ENCODE data around the gene TIMM21. TPM values are rescaled to one million over a fixed set of nuclear protein-coding genes. Genes with fewer than 3 reads are reported as not detected.

The TIMM21 gene, protein sequence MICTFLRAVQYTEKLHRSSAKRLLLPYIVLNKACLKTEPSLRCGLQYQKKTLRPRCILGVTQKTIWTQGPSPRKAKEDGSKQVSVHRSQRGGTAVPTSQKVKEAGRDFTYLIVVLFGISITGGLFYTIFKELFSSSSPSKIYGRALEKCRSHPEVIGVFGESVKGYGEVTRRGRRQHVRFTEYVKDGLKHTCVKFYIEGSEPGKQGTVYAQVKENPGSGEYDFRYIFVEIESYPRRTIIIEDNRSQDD
- 17.1 and 20.7 TPM in 2 replicates for total RNA-seq

DNA sequence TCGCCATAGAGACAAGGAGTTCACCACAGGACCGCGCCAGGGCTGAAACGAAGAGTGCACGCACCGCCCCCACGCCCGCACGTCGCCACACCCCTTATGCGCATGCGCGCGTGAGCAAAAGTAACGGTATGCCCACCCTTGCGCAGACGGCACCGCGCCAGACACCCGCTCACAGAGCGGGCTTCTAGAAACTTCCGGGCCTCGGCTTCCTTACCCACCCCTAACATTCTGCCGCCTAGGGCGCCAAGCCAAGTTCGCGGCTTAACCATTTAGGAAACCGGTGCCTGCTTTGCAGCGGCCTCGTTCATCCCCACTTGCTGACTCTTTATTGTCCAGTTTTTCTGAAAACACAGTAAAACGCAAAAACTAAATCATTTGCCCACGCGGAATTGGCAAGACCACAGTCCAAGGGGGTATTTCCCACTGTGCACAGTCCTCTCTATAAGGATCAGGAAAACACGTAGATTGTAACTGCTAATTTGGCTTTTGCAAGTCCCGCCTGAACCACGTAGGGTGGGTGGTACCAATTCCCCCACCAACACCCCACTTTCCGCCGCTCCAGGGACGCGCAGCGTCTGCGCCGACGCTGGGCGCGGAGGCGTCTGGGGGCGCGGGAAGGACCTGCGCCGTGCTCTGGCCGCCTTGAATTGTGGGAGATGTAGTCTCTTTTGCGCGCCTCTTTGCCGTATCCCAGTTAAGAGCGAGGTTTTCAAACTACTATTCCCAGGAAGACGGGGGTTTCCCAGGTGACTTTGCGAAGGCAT lies at the start of gene TIMM21, which contains the start of gene FBXO15:
Gene TIMM21 (plus strand): TSS at position 745 of the 764 bp plus-strand sequence. CDS start 286 bp downstream, outside the sequence.
Gene FBXO15 (minus strand): TSS at position 56 of the 764 bp plus-strand sequence. CDS start 49 bp downstream, at position 7.
- peak; percentile 97 for DNase-seq (ENCODE audit: low read depth)
- TF ChIP-seq CTCF (IDR thresholded peaks at IDR 0.05; ENCODE audit: insufficient read depth, low read depth, low read length) = no peak
- peak within 1 kb of the TSS; percentile 97 for H3K4me3 ChIP-seq (ENCODE audit: low read depth, low read length)

DNA sequence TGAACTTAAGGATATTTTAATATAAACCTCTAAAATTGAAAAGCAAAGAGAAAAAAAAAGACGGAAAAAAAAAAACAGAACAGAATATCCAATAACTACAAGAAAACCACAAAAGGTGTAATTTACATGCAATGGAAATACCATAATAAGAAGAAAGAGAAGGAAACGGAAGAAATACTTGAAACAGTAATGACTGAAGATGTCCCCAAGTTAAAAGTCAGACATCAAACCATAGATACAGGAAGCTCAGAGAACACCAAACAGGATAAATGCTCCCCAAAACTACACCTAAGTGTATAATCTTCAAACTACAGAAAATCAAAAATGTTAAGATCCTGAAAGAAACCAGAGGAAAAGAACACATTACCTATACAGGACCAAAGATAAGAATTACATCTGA lies 39.9 kb upstream of the TIMM21 start:
- no peak overlapping the region for H3K4me3 ChIP-seq (ENCODE audit: low read depth, low read length)
- TF ChIP-seq CTCF (IDR thresholded peaks at IDR 0.05; ENCODE audit: insufficient read depth, low read depth, low read length) = no peak
- DNase-seq (ENCODE audit: low read depth) = no peak

DNA sequence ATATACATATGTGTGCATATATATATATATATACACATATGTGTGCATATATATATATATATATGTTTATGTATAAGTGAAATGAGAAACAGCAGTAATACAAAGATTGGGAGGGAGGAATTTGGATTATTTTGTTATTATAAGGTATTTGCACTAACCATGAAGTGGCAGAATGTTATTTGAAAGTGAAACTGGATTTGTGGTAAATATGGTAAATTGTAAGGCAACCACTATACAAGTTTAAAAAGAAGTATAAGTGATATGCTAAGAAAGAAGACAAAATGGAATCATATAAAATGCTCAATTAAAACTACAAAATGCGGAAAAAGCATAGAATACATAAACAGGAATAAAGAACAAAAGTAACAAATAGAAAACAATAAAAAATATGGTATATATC lies 38.2 kb upstream of the TIMM21 start:
- no peak overlapping the region for H3K4me3 ChIP-seq (ENCODE audit: low read depth, low read length)
- DNase-seq (ENCODE audit: low read depth) = no peak
- TF ChIP-seq CTCF (IDR thresholded peaks at IDR 0.05; ENCODE audit: insufficient read depth, low read depth, low read length) = no peak

DNA sequence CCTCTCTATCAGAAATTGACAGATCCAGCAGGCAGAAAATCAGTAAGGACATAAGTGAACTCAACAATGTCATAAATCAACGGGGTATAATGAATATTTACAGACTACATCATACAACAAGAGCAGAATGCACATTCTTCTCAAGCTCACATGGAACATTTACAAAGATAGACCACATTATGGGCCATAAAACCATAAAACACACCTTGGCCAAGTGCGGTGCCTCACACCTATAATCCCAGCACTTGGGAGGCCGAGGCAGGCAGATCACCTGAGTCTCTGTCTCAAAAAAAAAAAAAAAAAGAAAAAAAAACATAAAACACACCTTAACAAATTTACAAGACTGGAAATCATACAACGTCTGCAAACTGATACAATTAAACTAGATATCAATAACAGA lies 37.3 kb upstream of the TIMM21 start:
- no peak overlapping the region for H3K4me3 ChIP-seq (ENCODE audit: low read depth, low read length)
- DNase-seq (ENCODE audit: low read depth) = no peak

DNA sequence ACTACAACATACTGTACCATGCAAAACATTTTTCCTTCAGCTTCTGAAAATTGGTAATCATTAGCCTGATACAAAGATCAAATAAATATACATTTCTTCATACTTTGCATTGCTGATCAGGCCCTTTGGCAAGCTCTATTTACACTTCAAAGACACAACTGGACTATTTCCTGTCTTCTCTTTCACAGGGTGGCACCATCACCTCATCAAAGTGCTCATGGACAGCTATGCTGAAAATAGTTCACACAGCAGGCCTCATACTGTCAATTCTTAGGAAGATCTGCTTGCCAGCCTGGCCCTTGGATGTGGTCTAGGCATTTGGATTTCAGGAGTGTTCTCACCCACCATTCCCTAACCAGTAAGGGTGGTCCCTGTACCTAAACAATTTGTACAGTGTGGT lies 34.6 kb upstream of the TIMM21 start:
- no peak for DNase-seq (ENCODE audit: low read depth)
- no peak overlapping the region for H3K4me3 ChIP-seq (ENCODE audit: low read depth, low read length)
- no peak for TF ChIP-seq CTCF (IDR thresholded peaks at IDR 0.05; ENCODE audit: insufficient read depth, low read depth, low read length)

More for the DNA sequence above, 37.3 kb upstream of the TIMM21 start:
- no peak for TF ChIP-seq CTCF (IDR thresholded peaks at IDR 0.05; ENCODE audit: insufficient read depth, low read depth, low read length)

- H3K4me3 ChIP-seq (ENCODE audit: low read depth, low read length) = no peak overlapping the region
- DNase-seq (ENCODE audit: low read depth) = peak; percentile 10
- no peak for TF ChIP-seq CTCF (IDR thresholded peaks at IDR 0.05; ENCODE audit: insufficient read depth, low read depth, low read length)
These were observed 34.2 kb upstream of the TIMM21 start for GRCh38 chr18:74114116-74114515.

Data from fibroblast of villous mesenchyme (primary cell).